SHP77 treated with DMSO at 0.1 percent for 48 hours (cell line): ENCODE data around the gene TMED3.
"Not testable (repeated sequence)": the region's sequence is repeated elsewhere in the genome, so short reads cannot be mapped to it uniquely, and the experiment has no call there.

Experiments used
- DNase-seq: peaks from one replicate; lab custom pipeline; 2025; lab: John Stamatoyannopoulos, UW

The TMED3 gene

GRCh38 chr15:79316864-79317263, 6.0 kb downstream of the TMED3 start:
- DNase-seq = no peak

DNA sequence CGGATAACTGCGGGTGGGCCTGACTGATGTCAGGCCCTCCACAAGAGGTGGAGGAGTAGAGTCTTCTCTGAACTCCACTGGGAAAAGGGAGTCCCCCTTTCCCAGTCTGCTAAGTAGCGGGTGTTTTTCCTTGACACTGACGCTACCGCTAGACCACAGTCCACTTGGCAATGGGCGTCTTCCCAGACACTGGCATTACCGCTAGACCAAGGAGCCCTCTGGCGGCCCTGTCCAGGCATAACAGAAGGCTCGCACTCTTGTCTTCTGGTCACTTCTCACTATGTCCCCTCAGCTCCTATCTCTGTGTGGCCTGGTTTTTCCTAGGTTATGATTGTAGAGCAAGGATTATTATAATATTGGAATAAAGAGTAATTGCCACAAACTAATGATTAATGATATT, 9.1 kb downstream of the TMED3 start:
- not testable (repeated sequence) for DNase-seq

DNA sequence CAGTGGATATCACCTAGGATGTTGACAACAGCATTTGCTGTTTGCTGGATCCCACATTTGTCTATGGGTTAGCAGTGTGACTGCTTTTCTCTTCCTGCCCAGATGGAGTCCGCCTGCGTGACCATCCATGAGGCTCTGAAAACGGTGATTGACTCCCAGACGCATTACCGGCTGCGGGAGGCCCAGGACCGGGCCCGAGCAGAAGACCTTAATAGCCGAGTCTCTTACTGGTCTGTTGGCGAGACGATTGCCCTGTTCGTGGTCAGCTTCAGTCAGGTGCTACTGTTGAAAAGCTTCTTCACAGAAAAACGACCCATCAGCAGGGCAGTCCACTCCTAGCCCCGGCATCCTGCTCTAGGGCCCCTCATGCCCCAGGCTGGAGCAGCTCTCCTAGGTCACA, 11.0 kb downstream of the TMED3 start:
- DNase-seq = no peak

DNA sequence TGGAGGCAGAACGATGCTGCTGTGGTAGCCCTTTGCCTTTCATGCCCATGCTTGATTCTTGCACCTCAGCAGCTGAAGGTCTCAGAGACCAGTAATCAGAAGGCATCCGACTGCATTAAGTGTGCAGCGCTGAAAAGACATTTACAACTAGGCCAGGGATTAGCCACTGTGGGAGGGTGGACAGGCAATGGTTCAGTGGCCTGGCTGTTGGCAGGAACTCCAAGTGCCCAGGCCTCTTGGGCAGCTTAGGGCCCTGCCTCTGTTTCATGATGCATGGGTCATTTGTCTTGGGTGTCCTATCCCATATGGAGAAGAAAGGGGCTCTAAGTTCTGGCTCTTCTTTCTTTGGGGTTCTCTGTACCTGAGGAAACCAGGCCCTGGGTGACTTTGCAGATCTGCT, 11.4 kb downstream of the TMED3 start:
- no peak for DNase-seq

DNA sequence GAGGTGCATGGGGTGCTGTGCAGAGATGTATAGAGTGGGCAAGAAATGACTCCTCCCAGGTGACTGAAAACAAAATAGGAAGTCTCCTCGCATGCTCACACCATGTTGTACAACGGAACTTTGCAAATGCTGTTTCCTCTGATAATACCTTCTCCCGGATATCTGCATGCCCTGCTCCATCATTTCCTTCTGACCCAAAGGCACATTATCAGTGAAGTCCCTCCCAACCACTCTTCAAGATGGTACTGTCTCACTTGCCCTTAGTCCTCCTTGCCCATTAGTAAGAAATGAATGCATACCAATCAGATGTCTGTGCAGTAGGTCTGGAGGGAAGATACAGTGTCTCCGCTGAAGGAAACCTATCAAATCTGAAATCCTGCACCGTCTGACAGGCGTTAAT, 12.0 kb downstream of the TMED3 start:
- DNase-seq = no peak

- no peak for DNase-seq
Measured at GRCh38 chr15:79329171-79329611, 18.3 kb downstream of the TMED3 start.

GRCh38 chr15:79332824-79333510, 22.1 kb downstream of the TMED3 start:
- no peak for DNase-seq

GRCh38 chr15:79337591-79337990, 26.7 kb downstream of the TMED3 start:
- DNase-seq = no peak

DNA sequence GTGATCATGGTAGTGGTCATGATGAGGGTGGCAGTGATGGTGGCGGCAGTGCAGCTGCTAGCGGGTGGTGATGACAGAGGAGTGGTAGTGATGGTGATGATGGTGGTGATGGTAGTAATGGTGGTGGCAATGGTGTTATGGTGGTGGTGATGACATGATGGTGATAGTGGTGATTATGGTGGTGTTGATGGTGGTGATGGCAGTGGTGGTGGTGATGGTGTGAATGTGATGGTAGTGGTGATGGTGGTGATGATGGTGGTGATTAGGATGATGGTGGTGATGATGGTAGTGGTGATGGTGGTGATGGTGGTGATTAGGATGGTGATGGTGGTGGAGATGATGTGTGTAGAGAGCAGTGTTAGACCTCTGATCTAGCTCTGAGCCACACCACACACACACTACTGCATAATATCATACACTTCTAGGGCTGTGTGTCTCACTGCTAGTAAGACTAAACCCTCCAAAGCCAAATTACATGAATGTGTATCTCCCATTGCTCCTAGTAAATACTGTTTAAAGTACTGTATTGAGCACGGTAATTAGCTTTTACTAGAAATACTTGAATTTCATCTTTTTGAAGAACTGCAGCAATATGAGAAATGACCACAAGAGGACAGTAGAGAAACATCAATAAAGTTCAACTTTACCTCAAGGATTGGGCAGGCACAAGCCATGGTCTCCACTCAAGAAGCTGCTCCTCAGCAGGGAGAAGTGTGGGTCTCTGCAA, 28.8 kb downstream of the TMED3 start:
- no peak for DNase-seq

- DNase-seq = no peak
Measured at GRCh38 chr15:79340315-79340602, 29.3 kb downstream of the TMED3 start.

DNA sequence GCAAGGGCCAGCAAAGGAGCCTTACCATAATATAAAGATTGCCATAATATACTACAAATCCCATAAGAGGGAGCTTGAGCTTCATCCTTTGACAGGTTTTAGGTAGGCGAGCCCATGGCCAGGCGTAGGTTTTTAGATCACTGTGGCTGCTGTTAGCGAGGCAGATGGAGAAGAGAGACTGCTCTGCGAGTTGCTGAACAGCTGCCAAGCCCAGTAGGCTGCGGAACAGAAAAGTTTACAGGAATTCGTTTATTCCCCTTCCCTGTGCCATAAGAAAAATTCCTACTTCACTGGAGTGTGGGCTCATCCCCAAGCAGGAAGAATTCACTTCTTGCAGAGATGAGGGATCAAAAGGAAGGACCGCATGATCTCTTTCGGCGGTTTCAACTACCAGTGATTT, 30.5 kb downstream of the TMED3 start:
- DNase-seq = no peak

- no peak for DNase-seq
Measured at GRCh38 chr15:79349525-79349924, 38.6 kb downstream of the TMED3 start.

DNA sequence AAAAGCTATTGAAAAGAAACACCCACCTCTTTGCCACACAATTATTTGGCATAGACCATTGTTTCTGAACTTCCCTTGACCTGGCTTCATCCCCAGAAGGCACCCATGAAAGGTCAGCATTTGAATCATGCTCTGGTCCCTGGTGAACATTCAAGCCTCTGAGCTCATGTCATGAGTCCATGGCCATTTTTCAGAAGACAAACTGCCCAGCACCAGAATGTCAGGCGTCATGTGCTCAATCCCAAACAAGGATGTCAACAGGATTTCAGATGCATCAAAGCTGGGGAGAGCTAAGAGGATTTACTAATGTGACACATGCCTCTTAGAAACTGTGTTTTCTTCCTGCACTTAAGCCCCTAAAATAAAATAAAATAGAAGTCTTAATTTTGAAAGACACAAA, 41.3 kb downstream of the TMED3 start:
- no peak for DNase-seq

DNA sequence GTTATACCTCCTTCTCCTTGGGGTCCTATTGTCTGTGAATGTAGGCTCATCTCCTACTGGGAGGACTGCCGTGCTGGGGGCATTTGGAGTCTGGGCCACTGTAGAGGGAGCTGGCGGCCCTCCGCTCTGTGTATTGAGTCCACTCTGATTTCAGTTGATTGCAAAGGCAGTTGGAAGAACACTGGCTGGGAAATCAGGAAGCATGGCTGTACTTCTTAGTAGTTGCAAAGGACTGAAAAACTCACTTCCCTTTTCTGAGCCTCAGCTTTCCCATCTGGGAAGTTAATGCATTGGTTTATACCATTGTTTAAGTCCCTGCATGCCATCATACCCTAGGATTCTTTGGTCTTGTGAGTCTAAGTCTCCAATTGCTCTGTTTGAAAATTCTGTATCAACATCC, 46.7 kb downstream of the TMED3 start:
- no peak for DNase-seq

- DNase-seq = no peak
Measured at GRCh38 chr15:79358069-79358468, 47.2 kb downstream of the TMED3 start.

DNA sequence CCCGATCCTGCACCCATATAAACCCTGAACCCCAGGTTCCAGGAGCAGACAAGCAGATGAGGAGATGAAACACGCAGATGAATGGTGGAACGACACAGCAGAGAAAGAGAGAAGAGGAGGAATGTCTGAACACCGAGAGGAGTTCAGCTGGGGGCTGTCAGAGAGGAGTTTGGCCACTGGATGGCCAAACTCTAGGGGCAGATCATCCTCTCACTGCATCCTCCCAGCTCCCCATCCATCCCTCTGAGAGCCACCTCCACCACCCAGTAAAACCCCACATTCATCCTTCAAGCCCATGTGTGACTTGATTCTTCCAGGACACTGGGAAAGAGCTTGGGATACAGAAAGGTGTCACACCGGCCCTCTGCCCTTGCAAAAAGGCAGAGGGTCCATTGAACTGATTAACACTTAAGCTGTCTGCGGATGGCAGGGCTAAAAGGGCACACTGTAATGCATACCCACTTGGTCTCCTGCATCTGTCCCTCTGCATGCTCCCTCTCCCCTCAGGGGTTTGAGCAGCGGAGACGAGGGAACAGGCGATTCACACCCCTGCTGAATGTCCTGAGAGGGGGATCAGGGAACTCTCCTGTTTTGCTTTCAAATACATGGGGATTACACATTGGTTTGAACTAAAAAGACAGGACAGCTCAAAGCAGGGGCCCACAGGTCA, 53.8 kb downstream of the TMED3 start:
- DNase-seq = no peak

DNA sequence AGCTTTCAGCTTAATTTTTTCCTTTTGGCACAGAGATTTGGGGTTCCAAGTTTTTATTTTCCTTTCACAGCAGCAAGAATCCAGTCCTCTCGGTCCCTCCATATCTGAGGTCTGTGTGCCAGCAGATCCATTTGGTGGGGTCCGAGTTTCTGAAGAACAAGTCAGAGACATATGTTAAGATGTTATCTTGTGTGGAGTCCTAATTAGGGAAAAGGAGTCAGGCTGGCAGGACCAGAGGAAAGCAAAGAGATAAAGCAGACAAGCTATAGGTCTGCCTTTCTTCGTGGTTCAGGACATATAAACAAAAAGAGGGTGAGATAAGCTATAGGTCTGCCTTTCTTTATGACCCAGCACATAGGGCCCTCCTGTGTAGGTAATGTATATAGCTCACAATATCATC, 54.9 kb downstream of the TMED3 start:
- no peak for DNase-seq

DNA sequence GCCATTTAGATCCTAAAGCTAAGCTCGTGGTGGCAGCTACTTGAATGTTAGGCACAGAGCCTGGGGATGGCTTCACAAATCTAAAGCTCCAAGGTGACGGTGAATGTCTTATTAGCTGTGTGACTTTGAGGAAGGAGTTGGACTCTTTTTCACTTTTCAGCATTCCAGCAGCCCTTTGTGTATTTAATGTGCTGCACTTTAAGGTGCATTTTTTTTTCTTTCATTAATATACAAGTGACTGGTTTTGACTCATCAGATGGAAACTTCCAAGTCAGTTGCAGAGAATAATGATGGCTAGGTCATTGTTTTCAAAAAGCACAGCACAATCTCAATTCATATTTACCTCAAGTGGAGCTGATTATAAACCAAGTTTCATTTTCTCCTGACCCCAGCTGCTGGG, 55.8 kb downstream of the TMED3 start:
- DNase-seq = no peak

DNA sequence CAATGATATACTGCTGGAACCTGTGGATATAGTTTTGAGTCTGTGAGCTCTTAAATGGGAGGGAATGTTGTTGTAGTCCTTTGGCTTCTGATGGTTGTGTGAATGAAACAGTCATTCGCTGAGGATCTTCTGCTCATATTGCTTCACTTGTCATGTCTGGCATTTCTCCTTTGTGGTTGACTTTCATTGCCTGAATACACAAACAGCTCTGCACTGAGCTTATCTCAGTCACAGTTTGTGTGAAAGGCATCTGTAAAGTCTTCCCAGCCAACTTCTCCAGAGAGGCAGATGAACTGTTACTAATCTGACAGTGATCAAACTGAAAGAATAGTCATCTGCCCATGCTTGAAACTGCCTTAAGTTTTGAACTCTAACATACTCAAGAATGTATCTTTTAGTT, 59.8 kb downstream of the TMED3 start:
- DNase-seq = no peak

DNA sequence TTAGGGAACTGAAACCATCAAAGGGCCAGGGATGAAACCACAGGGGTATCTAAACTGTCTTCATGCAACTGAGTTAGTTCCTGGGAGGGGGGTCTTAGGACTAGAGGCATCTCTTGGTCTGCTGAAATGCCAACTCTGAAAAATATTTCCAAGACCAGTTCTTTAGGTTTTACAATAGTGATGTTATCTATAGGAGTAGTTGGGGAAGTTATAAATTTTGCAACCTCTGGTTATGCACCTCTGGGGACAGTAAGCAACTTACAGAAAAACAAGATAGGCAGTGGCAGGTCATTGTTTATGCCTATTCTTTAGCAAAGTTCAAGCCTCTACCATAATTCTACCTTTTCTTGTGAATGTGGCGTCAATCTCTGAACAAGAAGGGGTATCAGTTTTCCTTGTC, 60.7 kb downstream of the TMED3 start:
- DNase-seq = no peak

- no peak for DNase-seq
Measured at GRCh38 chr15:79372428-79372827, 61.5 kb downstream of the TMED3 start.
